Activated CD4-positive, alpha-beta T cell treated with anti-CD3 and anti-CD28 coated beads, Interleukin-2, amount 50 U/mL, for 1 hour (primary cell): ENCODE measurements around the gene DHRS3.

ENCODE experiments used
- DNase-seq: peaks from one replicate; pipeline ENCODE4 v3.0.0-alpha.2; 2020

The DHRS3 gene

DNA sequence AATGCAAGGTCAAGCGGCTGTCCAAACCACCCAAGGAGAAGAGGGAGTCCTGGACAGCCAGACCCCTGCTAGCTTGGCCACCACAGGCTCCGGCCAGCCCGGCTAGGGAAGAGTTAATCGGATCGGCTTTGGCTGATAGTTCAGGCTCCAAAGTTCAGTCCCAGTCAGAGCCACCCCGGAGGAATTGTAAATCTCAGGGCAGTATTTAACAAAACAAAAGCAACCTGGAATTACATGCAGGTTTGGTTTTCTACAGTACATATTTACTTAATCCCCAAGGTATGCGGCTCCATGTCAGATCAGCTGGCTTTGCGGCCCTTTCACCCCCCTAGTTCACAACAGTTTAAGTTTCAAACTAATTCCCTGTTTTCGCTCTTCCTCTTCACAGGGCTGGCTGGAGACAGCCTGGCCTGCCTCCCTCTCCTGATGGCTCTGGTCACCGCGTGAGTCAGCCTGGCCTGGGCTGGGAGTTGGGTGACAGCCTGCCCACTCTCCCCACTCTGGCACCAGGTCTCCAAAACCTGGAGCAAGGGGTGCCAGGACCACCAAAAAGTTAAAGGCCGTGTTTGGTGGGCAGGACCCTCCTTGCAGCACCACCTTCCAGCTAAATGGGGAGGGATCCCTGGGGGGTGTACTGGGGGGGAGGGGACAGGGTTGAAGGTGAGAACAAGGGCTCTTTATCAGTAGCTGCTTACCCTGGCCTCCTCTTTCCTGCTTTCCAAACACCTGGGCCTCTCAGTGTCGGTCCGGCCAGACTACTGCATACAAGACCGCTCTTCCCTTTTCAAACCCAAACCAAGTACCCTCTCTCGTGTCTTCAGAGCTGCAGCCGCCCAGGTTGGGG, 1.9 kb downstream of the DHRS3 start:
- DNase-seq: no peak

DNA sequence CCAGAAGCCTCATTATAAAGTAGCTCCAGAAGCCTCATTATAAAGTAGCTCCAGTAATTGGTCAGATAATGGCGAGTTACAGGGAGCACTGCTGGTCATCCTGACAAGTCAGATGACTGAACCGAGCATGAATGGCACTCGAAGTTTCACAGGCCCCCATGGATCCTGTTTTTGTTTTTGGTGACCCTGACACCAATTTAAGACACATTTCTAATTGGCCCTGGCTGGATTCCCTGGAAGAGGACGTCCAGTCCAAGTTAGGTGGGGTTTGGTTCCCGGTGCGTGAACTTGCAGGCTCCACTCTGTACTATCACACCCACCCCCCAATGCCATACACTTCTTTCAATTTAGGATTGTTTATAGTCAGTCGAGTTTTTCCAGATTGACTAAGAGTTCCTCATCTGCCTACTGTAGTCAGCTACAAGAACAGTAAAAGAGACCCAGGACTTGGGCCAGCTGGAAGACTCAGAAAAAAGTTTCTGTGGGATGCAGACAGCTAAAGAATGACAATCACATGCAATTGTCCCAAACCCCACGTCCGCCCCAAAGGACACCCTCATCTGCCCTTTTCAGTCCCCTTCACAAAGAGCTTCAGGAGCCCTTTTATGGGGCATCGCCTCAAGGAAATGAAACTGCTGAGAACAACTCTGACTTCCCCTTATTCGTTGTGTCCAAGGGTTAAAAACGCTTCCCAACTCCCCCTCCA, 2.7 kb downstream of the DHRS3 start:
- no peak for DNase-seq

DNA sequence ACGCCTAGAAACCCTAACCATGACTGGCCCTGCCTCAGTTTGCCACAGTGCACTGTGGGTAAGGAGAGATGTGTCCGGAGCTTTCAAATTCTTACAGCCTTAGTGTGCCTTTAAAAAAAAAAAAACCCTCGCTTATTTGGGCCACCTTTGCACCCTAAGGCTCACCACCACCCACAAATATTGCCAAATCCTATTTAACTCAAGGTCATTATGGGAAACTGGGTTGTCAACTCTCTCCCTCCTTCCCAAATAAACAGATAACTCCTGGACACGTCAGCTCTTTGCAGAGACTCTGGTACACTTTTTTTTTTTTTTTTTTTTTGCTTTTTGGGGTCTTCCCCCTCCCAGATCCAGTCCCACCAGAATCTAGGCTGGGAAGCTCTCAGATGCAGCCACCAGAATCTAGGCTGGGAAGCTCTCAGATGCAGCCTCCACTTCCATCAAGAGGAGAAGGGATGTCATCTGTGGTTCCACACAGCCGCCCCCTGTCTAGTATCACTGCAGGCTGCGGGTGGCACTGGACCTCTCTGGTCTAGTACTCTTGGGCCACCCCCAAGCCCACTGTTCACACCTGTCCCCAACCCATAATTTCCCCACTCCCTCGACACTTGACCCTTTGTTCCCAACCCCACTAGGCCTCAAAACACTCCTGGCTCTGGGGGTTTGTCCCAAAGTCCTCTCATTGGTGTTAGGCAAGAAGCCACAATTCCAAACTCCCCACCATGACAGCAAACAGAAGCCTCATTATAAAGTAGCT, 3.4 kb downstream of the DHRS3 start:
- no peak for DNase-seq

DNA sequence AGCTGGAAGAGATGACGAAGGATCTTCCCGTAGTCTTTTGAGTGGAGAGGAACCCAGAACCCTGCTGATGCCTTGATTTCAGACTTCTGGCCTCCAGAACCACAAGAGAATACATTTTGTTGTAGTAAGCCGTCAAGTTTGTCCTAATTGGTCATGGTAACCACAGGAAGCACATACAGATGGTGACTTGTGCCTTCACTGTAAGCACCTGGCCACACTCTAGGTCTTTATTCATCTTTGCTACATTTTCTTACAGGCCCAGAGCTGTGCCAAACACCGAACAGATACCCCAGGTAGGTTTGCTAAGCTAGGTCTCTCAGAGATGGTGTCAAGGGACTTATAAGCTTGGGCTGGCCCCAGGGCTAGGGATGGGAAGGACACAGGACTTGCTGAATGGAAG, 4.8 kb downstream of the DHRS3 start:
- DNase-seq: no peak

DNA sequence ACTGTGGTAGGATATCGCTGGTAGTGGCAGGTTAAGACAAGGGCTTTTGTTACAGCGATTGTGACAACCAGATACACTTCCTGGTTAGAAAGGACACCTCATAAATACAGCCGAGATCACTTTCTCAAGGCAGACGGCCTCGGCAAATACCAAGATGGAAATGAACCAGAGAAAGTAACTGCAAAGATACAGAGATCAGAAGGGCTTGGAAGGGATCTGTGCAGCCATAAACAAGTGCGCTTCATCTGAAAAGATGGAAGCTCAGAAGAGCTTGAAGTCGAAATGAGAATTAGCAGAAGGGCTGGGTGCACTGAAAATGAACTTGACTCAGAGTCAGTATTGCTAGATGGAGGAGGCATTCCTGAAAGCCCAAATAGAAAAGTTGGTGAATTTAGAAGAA, 7.1 kb downstream of the DHRS3 start:
- DNase-seq: no peak

DNA sequence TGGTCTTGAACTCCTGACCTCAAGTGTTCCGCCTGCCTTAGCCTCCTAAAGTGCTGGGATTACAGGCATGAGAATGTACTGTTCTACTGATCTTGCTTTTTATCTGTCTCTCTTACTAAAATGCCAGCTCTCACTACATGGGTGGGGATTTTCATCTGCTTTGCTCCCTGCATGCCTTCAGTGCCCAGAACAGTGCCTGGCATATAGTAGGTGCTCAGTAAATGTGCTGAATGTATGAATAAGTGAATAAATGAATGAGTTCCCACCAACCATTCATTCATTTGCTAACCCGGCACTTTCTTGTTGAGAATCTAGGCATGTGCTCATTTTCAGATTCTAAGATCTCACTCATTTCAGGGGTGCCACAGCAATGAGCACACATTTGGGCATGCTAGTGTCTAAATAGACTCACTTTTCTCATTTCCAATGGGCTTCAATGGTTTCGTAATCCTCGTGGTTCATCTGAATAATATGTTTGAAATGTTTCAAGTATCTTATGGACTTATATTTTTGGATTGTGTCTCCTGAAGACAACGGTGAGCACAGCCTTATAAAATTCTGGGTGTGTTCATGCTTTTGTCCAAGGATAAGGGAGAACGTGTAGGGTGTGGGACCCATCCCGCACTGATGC, 7.6 kb downstream of the DHRS3 start:
- no peak for DNase-seq

DNA sequence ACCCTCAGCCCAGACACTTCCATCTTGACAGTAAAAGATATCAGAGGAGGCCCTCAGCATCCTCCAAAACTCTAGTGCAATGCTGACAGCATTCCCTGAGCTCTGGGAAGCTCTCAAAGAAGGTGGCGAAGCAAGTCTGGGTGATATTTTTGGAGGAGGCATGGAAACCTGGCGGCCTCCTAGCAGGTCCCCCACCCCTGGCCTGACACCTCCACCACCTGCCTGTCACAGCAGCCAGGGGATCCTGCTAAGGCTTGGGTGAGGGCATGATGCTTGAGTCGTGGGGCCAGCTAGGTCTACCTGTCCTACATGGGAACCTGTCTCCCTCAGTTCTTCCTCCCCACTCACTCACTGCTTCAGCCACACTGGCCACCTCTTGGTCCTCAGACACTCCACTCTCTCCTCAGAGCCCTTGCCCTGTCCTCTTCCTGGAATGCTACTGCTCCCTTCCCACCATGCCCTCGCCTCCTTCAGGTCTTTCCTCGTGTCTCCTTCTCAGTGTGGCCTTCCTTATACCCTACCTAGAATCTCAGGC, 8.5 kb downstream of the DHRS3 start:
- DNase-seq: no peak

DNA sequence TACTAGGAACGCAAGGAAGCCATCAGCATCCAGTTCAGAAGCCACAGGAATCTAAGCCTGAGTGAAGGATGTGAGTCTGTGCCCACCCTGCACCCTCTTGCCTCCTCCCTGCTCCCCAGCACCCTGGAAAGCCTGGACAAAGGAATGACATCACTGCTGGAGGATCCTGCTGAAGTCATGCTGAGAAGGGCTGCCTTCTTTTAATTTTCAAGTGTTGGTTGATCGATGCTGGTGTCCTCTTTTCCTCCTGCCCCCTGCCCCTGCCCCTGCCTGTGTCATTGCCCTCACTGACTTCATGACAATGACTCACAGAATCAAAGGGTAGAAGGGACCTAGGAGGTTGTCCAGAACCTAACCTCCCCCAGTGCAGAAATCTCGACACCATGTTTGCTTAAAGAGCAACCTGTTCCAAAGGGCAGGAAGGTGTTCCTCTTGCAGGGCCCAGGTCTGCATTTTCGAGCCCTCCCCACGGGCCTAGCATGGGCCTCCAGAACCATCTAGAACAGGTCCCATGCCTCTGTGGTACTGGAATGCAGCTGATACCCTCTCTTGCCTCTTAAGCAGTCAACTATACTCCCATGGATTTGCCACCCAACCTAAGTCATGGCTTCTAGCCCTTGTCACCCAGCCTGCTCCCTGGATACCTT, 9.6 kb downstream of the DHRS3 start:
- DNase-seq: no peak

DNA sequence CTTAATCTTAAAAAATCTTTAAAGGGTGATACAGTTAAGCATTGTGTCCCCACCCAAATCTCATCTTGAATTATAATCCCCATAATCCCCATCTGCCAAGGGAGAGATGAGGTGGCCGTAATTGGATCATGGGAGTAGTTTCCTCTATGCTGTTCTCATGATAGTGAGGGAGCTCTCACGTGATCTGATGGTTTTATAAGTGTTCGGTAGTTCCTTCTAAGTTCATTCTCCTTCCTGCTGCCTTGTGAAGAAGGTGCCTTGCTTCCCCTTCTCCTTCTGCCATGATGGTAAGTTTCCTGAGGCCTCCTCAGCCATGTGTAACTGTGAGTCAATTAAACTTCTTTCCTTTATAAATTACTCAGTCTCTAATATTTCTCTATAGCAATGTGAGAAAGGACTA, 10.7 kb downstream of the DHRS3 start:
- no peak for DNase-seq

DNA sequence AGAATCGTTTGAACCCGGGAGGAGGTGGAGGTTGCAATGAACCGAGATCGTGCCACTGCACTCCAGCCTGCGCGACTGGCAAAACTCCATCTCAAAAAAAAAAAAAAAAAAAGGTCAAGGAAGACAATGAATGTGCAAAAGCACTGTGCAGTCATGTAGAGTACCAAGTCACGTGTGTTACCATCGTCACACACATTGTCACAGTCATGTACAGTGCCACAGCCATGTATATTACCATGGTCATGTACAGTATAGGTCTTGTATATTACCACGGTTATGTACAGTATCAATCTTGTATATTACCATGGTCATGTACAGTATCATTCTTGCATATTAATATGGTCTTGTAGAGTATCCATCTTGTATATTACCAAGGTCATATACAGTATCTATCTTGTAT, 13.0 kb downstream of the DHRS3 start:
- DNase-seq: no peak

DNA sequence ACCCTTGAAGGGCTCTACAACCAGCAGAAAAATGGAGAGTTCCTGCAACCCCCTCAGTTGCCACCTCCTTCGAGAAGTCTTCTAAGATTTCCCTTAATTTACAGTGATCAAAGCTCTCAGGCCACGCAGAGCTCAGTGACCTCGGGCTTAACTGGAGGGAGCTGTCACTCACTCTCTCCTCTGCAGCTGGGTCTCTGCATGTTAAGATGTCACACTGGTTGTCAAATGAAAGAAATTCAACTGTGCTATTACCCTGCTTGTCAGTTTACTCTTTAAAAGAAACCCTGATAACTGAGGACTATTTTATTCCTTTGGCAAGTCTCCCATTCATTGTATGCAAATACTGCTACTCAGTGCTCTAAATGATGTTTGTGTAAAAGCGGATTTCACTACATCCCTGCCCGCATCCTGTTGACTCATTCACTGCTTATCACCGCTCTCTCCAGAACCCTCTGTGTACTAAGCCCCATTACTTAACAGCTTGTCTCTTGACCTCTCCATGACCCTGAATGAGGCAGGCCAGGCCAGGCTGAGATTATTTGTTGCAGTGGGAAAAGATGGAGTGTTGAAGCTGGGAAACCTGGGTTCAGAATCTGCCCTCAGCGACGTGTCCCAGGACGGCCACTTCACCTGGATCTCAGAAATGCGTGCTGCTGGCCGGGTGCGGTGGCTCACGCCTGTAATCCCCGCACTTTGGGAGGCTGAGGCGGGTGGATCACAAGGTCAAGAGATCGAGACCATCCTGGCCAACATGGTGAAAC, 13.7 kb downstream of the DHRS3 start:
- DNase-seq: peak; percentile 53

DNA sequence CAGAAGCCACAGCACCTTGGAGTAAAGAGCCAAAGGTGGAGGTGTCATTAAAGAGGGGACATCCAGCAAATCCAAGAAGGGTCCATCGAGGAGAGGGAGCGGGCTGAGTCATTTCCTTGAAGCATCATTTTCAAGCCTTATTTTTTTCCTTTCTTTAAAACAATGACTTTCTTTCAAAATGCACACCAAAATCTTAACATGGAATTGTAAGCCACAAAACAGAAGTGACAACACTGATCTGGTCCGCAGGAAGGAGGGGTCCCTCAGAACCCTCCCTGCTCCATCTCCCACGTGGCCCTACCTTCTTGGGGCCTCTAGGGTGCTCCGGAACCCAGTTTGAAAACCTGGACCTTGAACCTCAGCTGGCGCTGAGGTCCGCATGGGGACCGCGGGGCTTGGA, 14.8 kb downstream of the DHRS3 start:
- no peak for DNase-seq

DNA sequence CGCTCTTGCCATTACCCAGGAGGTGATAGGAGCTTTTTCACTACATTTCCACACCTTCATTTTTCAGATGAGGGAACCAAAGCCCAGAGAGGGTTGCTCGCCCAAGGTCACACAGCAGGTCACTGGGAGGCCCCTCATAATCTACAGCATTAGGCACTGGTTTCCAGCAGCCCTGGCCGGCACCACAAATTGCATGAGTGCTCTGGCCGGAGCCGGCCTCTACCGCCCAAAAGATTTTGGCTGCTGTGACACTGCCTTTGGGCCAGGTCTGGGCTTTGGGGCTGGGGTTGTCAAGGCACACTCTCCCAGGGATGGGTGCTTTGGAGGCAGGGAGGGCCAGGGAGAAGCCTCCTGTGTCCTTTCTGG, 15.4 kb downstream of the DHRS3 start:
- no peak for DNase-seq

DNA sequence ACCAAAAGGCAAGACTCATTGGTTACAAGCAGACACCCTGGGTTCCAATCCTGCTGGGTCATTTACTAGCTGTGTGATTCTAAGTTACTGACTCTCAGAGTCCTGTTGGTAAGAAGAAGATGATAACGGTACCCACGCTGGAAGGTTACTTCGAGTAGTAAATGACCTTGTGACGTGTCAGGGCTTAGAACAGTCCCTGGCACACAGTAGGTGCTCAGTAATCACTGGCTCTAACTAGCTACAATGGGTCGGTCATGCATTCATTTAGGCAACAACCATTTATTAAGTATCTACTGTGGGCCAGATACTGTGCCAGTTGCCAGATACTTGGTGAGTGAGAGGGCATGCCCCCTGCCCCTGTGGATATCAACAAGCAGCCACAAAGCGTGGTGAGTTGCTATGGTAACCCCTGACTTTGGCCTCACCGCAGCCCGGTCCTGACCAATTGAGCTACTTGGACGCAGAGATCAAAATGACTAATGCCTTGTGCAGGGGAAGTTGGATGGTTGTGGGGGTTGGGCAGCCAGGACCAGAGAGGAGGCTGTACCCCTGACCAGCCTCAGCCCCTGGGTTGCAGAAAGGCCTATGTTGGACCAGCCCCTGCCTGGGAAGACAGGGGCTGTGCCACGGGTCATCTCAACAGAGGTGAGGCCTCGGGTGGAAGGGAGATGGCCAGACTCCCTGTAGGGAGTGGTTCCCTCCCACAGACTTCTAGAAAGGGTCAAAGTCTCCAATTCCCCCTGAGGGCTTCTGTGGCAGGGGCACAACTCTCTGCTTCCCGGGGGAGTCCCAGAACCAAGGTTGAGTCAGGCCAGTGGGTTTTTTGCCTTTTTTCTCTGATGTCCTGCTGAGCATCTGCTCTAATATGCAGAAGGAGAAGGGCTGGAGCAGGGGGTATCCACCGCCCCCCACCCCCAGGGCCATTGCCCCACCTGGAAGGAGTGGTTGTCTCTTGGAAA, 16.0 kb downstream of the DHRS3 start:
- DNase-seq: no peak

DNA sequence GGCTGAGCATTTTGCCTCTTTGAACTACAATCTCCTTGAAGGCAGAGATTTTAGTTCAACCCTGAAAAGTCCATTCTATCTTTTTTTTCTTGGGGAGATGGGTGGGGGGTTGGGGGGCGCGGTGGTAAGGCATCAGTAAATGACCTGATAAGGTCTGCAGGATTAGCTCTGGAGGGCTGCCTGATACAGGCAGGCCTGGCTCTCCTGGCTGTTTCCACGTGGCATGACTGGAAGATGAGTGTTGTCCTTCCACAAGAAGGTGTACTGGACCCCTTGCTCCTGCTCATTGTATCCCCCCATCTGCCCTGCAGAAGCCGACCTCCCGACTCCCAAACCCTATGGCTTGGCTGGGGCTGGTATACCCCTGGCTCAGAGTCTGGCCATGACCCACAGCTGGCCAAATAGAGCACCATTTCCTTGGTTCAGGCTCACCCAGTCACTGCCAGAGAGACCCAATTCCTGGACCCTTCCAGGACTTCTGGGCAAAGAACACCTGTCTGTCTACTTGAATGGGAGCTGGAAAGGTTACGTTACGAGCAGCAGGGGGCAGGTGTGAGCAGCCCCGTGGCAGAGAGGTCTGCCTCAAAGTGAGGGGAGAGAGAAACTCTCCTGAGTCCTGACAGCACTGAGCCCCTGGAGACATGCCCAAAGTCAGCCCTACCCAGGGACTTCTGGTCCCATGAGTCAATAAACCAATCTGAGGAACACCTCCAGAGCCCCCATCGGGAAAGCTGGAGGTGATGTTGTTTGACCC, 17.0 kb downstream of the DHRS3 start:
- DNase-seq: peak; percentile 65

DNA sequence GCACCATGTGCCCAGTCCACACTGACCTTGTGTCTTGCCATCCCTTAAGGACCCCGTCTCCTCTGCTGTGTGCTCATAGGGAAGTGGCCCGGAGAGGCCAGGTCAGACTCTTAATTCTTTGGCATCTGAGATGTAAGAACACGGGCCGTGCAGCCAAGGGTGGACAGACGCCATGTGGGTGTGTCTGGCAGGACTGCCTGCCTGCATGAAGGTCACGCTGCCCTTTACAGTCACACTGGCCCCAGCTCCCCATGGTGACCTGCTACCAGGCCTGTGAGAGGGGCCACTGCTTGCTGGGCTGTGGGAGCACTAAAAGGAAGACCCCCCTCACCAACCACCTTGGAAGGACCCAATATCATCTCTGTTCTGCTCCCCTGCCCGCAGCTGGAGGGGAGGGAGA, 17.7 kb downstream of the DHRS3 start:
- no peak for DNase-seq

DNA sequence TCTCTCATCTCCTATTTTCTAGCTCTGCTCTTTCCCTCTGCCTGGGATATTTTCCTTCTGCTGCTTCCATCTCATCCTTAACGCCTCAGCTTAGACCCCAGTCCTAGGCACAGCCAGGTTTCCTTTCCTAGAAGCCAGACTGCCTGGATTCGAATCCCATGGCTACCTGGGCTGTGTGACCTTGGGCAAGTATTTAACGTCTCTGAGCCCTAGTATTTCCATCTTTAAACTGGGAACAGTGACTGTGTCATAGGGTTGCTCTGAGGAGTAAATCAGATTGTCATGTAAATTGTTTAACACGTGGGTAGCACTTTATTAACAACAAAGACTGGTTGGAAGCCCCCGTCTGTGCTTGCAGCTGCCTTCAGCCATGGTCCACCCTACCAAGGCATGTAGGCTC, 18.4 kb downstream of the DHRS3 start:
- DNase-seq: no peak

DNA sequence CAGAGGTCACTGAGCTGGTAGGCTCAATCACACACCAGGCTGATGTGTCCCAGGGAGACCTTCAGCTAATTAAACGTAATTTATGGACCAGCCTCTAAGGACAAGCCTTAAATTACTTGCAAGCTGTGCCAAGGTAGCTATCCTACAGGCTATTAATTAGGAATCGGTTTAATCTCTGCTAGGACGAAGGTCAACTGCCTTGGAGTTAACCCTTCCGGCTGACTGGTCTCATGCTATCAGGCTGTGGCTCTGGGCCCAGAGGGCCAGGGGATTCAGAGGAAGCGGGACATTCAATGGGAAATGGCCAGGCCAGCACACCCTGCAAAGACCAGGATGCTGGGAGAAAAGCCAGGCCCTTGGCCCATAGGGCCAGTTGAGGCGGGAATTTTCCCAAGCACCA, 19.0 kb downstream of the DHRS3 start:
- DNase-seq: no peak

DNA sequence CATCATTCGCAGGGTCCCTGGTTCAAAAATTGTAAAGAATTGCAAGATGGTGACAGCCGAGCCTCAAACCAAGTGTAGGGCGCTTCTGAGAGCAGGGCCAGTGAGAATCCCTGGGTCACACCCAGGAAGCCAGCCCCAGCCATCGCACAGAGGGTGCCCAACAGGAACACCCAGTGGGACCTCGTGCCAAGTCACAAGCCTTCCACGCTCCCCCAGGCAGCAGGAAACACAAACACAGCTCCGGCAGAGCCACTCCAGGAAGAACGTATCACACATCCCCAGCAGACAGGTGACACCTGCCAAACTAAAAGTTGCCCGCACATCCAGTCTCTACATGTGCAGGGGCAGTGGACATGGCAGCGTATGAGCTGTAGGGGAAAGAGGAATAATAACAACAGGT, 20.2 kb downstream of the DHRS3 start:
- no peak for DNase-seq
